Smooth muscle cell (in vitro differentiated cells): Measurements from ENCODE around the gene KIFAP3. TPM values are rescaled to one million over a fixed set of nuclear protein-coding genes. Genes with fewer than 3 reads are reported as not detected.
A peak's percentile ranks its signal among the peaks of the same experiment; 100 is the strongest.

Experiments used
- DNase-seq: peaks from one replicate; lab custom pipeline; 2025; ENCODE audit not compliant: unreplicated experiment; lab: John Stamatoyannopoulos, UW
- H2AFZ ChIP-seq: fragments of 200-600 bp; sonication (generic); 2 replicates; pipeline ENCODE4 v1.6.0; 2016; ENCODE audit warnings: antibody characterized with exemption, low read depth, mild to moderate bottlenecking
- H3F3A ChIP-seq: fragments of 200-600 bp; sonication (generic); 2 replicates; pipeline ENCODE4 v1.6.0; 2017; ENCODE audit warnings: antibody characterized with exemption, low read depth
- H3K27ac ChIP-seq: fragments of 200-600 bp; sonication (generic); 2 replicates; pipeline ENCODE4 v1.5.1; 2016; ENCODE audit warnings: low read depth, mild to moderate bottlenecking
- H3K27me3 ChIP-seq: fragments of 200-600 bp; sonication (generic); 2 replicates; pipeline ENCODE4 v1.6.1; 2016; ENCODE audit warnings: low read depth, mild to moderate bottlenecking
- H3K36me3 ChIP-seq: fragments of 200-600 bp; sonication (generic); 2 replicates; pipeline ENCODE4 v1.5.1; 2016; ENCODE audit warnings: low read depth
- H3K4me1 ChIP-seq: fragments of 200-600 bp; sonication (generic); 2 replicates; pipeline ENCODE4 v1.5.1; 2016; ENCODE audit warnings: low read depth
- H3K4me2 ChIP-seq: fragments of 200-600 bp; sonication (generic); 2 replicates; pipeline ENCODE4 v1.6.0; 2016; ENCODE audit warnings: mild to moderate bottlenecking
- H3K4me3 ChIP-seq: fragments of 200-600 bp; sonication (generic); 2 replicates; pipeline ENCODE4 v1.5.1; 2016; ENCODE audit warnings: mild to moderate bottlenecking
- H3K79me2 ChIP-seq: fragments of 200-600 bp; sonication (generic); 2 replicates; pipeline ENCODE4 v1.6.0; 2016; ENCODE audit warnings: low read depth, mild to moderate bottlenecking
- H3K9ac ChIP-seq: fragments of 200-600 bp; sonication (generic); 2 replicates; pipeline ENCODE4 v1.6.0; 2016; ENCODE audit warnings: low read depth
- H3K9me3 ChIP-seq: fragments of 200-600 bp; sonication (generic); replicated peaks from 2 replicates; pipeline ENCODE4 v1.5.1; 2016; ENCODE audit warnings: low read depth
- H4K20me1 ChIP-seq: fragments of 200-600 bp; sonication (generic); 2 replicates; pipeline ENCODE4 v1.6.0; 2016; ENCODE audit warnings: low read depth
- WGBS: methylation state at CpG from one replicate; pipeline ENCODE4 v1.1.7; 2016; ENCODE audit warnings: low lambda C conversion rate; 5-methylcytosine and 5-hydroxymethylcytosine counted together
- polyA plus RNA-seq: library from polyadenylated mRNA; unstranded; fragments of >200 nt; fragmentation: Nextera tagmentation; extraction: Ambion mirVana; gene quantifications from 2 replicates; pipeline ENCODE4 v1.2.1, GENCODE V29; 2016
- total RNA-seq: library from RNA; depleted of rRNA; stranded (reverse); fragments of >200 nt; gene quantifications from 2 replicates; pipeline ENCODE4 v1.2.3, GENCODE V29; 2014
- TF ChIP-seq, protein P1 (sequence below): fragments of 200-600 bp; sonication (generic); IDR thresholded peaks from 2 replicates; pipeline ENCODE4 v1.5.1; 2017; ENCODE audit warnings: borderline replicate concordance, mild to moderate bottlenecking, antibody characterized with exemption; ENCODE audit not compliant: insufficient read depth, poor library complexity, severe bottlenecking

KIFAP3 gene
- total and polyA plus RNA-seq, 2 experiments from 2014 or later, result 37.1 to 55.3 TPM

GRCh38 chr1:170032531-170033280 lies 41.8 kb downstream of the KIFAP3 start:
- 57% methylated on average over 2 of the region's 2 CpGs for WGBS
- DNase-seq, result no peak

GRCh38 chr1:170030212-170030611 lies 44.3 kb downstream of the KIFAP3 start:
- TF ChIP-seq, protein P1, sequence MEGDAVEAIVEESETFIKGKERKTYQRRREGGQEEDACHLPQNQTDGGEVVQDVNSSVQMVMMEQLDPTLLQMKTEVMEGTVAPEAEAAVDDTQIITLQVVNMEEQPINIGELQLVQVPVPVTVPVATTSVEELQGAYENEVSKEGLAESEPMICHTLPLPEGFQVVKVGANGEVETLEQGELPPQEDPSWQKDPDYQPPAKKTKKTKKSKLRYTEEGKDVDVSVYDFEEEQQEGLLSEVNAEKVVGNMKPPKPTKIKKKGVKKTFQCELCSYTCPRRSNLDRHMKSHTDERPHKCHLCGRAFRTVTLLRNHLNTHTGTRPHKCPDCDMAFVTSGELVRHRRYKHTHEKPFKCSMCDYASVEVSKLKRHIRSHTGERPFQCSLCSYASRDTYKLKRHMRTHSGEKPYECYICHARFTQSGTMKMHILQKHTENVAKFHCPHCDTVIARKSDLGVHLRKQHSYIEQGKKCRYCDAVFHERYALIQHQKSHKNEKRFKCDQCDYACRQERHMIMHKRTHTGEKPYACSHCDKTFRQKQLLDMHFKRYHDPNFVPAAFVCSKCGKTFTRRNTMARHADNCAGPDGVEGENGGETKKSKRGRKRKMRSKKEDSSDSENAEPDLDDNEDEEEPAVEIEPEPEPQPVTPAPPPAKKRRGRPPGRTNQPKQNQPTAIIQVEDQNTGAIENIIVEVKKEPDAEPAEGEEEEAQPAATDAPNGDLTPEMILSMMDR, result no peak
- Histone ChIP-seq H3K27me3 (no peaks in the 10 kb centered on the region), H2AFZ (no peak overlapping the region), H4K20me1 (no peaks in the 10 kb centered on the region), H3K9ac (no peak overlapping the region), H3K4me3 (no peak overlapping the region), H3F3A (no peaks in the 10 kb centered on the region), H3K9me3 (no peaks in the 10 kb centered on the region), H3K4me2 (no peak overlapping the region), H3K4me1 (peaks cover 4% of the 10 kb centered on the region), H3K27ac (no peak overlapping the region), H3K79me2 (peaks cover 4% of the 10 kb centered on the region), H3K36me3 (peaks cover 18% of the 10 kb centered on the region)
- no peak for DNase-seq
- 81% methylated on average over 1 of the region's 1 CpG for WGBS

More at GRCh38 chr1:170032531-170033280, 41.8 kb downstream of the KIFAP3 start:
- no peaks in the 10 kb centered on the region for H3K27me3 ChIP-seq
- H3K4me2 ChIP-seq, result no peak overlapping the region
- peaks cover 11% of the 10 kb centered on the region for H3K36me3 ChIP-seq
- H2AFZ ChIP-seq, result no peak overlapping the region
- H4K20me1 ChIP-seq, result no peaks in the 10 kb centered on the region
- H3K4me1 ChIP-seq, result peaks cover 4% of the 10 kb centered on the region
- no peaks in the 10 kb centered on the region for H3K79me2 ChIP-seq
- H3K27ac ChIP-seq, result peak overlapping the region; percentile 80
- no peak overlapping the region for H3K9ac ChIP-seq
- no peaks in the 10 kb centered on the region for H3F3A ChIP-seq
- TF ChIP-seq, protein P1, result no peak
- no peaks in the 10 kb centered on the region for H3K9me3 ChIP-seq
- no peak overlapping the region for H3K4me3 ChIP-seq

GRCh38 chr1:170027760-170028159 lies 46.7 kb downstream of the KIFAP3 start:
- H3K27ac ChIP-seq, result no peak overlapping the region
- H3K4me2 ChIP-seq, result no peak overlapping the region
- H4K20me1 ChIP-seq, result no peaks in the 10 kb centered on the region
- no peaks in the 10 kb centered on the region for H3F3A ChIP-seq
- peaks cover 4% of the 10 kb centered on the region for H3K79me2 ChIP-seq
- peaks cover 4% of the 10 kb centered on the region for H3K4me1 ChIP-seq
- H3K9me3 ChIP-seq, result no peaks in the 10 kb centered on the region
- peaks cover 18% of the 10 kb centered on the region for H3K36me3 ChIP-seq
- no peak overlapping the region for H3K9ac ChIP-seq
- DNase-seq, result no peak
- no peak overlapping the region for H2AFZ ChIP-seq
- no peak overlapping the region for H3K4me3 ChIP-seq
- WGBS, result 93% methylated on average over 3 of the region's 3 CpGs
- TF ChIP-seq, protein P1, result no peak
- H3K27me3 ChIP-seq, result no peaks in the 10 kb centered on the region

- DNase-seq, result no peak
- no peaks in the 10 kb centered on the region for H3K9me3 ChIP-seq
- H3K4me3 ChIP-seq, result no peak overlapping the region
- no peak overlapping the region for H3K9ac ChIP-seq
- H3K4me1 ChIP-seq, result no peaks in the 10 kb centered on the region
- WGBS, result 92% methylated on average over 2 of the region's 2 CpGs
- no peak overlapping the region for H3K27ac ChIP-seq
- no peak overlapping the region for H3K4me2 ChIP-seq
- TF ChIP-seq, protein P1, result no peak
- peaks cover 3% of the 10 kb centered on the region for H3F3A ChIP-seq
- H3K36me3 ChIP-seq, result peaks cover 5% of the 10 kb centered on the region
- no peaks in the 10 kb centered on the region for H4K20me1 ChIP-seq
- H3K27me3 ChIP-seq, result no peaks in the 10 kb centered on the region
- H3K79me2 ChIP-seq, result no peaks in the 10 kb centered on the region
- H2AFZ ChIP-seq, result no peak overlapping the region
Observed at GRCh38 chr1:170020859-170021258, 53.6 kb downstream of the KIFAP3 start.
